GM13976 (cell line): Measurements from ENCODE around the gene UNC13C.

Experiments
- DNase-seq: peaks from one replicate; pipeline ENCODE4 v3.0.0; 2012; ENCODE audit warnings: low spot score
- in situ Hi-C: fragments of 300-500 bp; cut with MboI; formaldehyde crosslinking; loops from one replicate; pipeline ENCODE4 v1.12.0; 2022; ENCODE audit warnings: low sequenced_read_pairs, mixed read lengths, inconsistent platforms; ENCODE audit not compliant: unreplicated experiment
- TF ChIP-seq, protein P1 (sequence below): IDR thresholded peaks from 2 replicates; pipeline ENCODE4 v1.5.1; 2012; ENCODE audit warnings: borderline replicate concordance, mild to moderate bottlenecking; ENCODE audit not compliant: insufficient read depth; ENCODE audit errors: extremely low read depth, missing control alignments, control extremely low read depth

UNC13C gene

DNA sequence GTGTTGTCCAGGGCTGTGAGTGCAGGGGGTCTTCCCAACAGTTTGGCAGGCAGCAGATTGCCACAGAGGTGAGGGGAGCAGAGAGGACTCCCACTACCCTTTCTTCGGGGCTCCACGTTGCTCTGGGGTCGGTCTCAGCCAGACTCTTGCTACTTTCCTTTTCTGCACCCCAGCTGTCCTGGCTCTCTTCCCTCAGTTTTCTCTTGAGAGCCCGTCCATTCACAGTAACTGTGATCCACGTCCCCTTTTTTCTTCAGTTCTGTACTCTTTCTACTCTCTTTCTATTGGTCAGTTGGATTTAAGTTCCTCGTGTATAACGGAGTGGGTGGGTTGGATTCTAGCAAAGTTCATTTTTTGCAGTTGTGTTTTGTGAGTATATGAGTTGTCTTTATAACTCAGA lies 105.8 kb downstream of the UNC13C start:
- in situ Hi-C loops: loop anchor here (10.0 kb wide), 1 partner anchor 1021 kb away; no protein-coding TSS in a partner anchor
- TF ChIP-seq, protein P1, sequence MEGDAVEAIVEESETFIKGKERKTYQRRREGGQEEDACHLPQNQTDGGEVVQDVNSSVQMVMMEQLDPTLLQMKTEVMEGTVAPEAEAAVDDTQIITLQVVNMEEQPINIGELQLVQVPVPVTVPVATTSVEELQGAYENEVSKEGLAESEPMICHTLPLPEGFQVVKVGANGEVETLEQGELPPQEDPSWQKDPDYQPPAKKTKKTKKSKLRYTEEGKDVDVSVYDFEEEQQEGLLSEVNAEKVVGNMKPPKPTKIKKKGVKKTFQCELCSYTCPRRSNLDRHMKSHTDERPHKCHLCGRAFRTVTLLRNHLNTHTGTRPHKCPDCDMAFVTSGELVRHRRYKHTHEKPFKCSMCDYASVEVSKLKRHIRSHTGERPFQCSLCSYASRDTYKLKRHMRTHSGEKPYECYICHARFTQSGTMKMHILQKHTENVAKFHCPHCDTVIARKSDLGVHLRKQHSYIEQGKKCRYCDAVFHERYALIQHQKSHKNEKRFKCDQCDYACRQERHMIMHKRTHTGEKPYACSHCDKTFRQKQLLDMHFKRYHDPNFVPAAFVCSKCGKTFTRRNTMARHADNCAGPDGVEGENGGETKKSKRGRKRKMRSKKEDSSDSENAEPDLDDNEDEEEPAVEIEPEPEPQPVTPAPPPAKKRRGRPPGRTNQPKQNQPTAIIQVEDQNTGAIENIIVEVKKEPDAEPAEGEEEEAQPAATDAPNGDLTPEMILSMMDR: no peak
- no peak for DNase-seq

DNA sequence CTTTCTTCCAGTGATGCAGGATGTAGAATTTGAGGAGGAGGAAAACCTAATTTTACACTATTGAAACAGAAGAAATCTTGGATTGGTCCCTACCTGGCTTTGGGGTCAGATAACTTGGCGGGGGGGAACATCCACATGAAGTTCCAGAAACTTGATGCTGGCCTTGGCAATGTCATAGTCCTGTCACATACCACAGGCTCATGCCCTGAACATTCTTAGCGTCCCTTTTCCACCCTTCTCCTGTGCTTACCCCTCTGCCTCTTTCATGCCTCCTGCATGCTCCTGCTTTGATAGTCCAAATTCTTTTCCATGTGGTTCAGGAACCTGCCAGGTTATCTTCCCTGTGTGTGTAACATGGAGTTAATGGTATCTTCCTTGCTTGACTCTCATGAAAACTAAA lies 110.6 kb downstream of the UNC13C start:
- in situ Hi-C loops: loop anchor here (10.0 kb wide), 1 partner anchor 1016 kb away; no protein-coding TSS in a partner anchor
- TF ChIP-seq, protein P1: no peak
- no peak for DNase-seq

DNA sequence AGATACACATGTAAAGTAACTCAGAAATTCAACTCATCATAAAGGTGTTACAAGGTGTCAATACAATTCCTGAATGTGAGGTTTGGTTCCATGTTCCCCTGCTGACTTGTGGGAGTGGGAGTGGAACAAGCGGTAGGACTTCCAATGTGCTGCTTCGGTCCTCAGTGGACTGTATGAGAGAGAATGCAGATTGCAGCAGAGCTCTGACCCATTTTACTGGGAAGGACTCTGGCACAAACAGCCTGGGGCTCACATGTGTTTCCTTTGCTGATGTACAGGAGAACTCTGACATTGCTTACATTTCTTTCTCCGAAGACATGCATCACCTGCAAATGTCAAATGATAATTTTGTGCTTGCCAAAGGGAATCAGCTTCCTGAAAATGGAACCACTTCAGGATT lies 111.5 kb downstream of the UNC13C start:
- DNase-seq: no peak
- TF ChIP-seq, protein P1: no peak
- in situ Hi-C loops: loop anchor here (10.0 kb wide), 1 partner anchor 1015 kb away; no protein-coding TSS in a partner anchor

DNA sequence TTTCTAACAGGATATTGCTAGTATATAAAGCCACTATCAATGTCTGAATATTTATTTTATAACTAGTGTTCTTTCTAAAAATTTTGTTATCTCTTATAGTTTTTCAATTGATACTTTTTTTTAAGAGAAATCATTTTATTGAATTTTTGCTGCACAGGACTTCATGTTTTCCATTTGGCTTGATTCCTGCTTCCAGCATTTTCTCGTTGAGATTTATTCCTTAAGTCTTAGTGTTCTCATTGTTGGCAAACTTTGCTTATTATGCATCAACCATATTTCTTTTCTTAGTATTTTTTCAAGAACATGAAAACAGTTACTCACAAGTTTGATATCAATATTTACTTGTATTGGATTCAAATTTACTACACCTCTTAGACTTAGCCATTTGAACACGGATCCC lies 113.4 kb downstream of the UNC13C start:
- in situ Hi-C loops: no loop called here
- TF ChIP-seq, protein P1: no peak
- no peak for DNase-seq

DNA sequence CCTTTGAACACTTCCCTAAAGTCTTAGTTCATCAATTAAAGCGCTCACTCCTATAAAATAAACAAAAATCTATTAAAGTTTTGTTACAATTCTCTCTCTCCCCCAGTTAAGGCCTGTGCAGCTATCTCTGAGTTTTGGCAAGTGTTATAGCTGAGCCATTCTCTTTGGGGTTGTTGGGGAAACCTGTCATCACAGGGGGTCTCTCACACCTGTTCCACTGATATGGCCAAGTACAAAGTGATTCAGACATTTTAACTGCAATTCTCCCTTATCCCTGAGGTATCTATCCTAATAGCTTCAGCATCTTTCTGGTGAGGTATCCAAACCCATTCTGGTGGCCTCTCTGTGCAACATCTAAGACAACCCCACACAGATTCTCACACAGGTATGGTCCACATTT lies 116.4 kb downstream of the UNC13C start:
- TF ChIP-seq, protein P1: no peak
- no peak for DNase-seq
- in situ Hi-C loops: no loop called here

DNA sequence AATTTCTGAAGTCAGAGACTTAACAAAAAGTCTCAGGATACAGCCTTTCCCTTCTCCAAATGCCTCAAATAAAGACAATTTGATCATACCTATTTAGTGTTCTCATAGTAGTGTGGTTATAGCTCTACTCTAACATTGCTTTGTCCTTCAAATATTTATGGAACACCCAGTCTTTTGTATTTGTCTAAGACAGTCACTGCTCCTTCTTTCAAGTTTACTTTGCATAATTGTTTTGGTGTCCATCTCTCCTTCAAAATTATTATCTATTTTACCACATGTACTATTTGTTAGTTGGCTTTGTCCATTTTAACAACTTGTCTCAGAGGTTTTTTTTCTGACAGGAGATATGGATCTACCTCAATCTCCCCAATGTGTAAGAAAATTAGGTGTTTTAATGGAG lies 118.8 kb downstream of the UNC13C start:
- in situ Hi-C loops: no loop called here
- DNase-seq: no peak
- TF ChIP-seq, protein P1: no peak

DNA sequence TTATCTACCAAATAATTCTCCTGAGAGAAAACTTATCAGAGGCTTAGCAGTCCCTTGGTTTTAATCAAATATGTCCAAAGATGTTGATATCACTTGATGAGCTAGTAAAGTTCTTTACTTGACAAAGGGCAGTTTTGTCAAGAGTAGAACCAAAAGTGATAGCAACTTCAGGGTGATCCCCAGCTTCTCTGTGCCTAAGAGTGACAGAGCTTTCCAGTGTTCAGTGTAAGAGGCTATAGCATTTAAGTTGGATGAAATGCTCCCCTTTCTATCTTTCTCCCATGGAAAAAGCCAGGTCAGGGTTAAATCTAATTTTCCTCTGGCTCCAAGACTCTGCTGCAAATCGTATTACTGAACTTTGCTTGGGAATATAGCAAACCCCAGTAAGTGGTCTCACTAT lies 120.8 kb downstream of the UNC13C start:
- DNase-seq: no peak
- in situ Hi-C loops: no loop called here
- TF ChIP-seq, protein P1: no peak
